Measurements from ENCODE around the gene PINLYP.

- no peak for TF ChIP-seq CTCF (IDR thresholded peaks at IDR 0.05 in 4 of 5, conservative IDR thresholded peaks at IDR 0.05 in 1 of 5)
- no peak for TF ChIP-seq POLR2A (IDR thresholded peaks at IDR 0.05)
Observed at GRCh38 chr19:43595605-43595998, 20.0 kb downstream of the PINLYP start.
